Embryonic facial prominence (tissue), 1 donor: ENCODE measurements around the gene CNOT6L.

ENCODE experiments used
- DNase-seq: peaks from one replicate; pipeline ENCODE4 v3.0.0-alpha.2; 2016; ENCODE audit errors: extremely low spot score

CNOT6L gene

DNA sequence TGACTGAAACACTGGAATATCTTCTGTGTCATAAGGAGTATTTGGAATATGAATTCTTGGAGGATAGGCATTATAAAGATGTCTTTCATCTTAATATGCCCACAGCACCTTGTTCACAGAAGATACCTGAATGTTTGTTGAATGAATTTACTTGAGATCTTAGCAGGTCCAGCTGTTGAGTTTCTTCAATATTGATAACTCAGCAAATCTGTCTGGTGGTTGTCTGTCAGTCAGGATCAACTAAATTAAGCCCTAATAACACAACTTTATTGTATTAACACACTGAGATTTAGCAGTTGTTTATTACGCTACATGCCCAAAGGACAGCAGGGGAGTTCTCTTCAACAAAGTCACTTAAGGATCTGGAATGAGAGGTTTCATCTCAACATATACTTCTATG, 106.5 kb downstream of the CNOT6L start:
- DNase-seq, result no peak

DNA sequence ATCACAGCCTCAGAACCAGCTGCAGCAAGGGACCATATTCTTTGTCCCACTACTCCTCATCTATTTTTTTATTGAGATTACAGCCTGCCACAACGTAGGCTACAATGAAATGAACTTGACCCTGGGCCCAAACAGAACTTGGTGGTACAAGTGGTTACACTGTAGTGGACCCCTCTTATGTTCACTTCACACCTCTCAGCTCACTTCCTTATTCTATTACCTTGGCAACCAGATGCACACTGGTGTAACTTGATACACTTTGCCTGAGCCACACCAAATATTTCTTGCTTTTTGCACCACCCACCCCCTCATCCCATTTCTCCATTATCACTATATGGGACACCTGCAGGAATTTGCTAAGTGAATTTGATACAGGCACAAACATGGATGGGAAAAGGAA, 107.7 kb downstream of the CNOT6L start:
- DNase-seq, result no peak

DNA sequence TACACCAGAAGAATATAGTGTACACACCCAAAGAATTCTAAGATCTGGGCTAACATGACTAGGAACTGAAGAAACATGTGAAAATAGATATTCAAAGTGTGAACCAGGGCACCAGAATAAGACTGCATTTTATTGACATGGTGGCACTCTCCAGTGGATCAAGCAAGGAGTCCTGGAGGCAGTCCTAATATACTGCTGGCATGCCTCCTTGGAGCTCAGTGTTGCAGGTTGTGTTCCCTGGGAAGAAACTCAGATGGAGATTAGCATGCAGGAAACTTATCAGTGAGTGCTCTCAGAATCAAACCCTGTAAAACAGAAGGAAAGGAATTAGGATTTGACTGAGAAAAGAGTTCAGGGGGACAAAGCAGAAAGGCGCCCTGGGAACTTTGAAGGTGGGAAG, 108.5 kb downstream of the CNOT6L start:
- no peak for DNase-seq

DNA sequence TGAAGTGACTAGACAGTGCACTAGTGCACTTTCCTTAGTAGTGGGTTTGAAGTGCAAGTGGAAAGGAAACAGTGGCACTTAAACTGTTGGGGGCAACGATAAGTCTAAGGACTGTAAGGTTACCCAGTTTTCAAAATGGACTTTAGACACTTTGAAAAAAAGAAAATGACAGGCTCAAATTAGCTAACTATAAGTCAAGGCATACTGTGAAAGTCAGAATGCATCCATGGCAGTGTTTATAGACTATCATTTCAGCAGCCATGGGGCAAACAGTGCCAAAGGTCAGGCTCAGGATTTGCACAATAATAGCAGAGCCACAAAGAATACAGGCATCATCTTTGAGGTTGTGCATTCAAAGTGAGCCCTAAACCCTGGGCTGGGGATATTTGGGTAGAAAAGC, 109.1 kb downstream of the CNOT6L start:
- no peak for DNase-seq

DNA sequence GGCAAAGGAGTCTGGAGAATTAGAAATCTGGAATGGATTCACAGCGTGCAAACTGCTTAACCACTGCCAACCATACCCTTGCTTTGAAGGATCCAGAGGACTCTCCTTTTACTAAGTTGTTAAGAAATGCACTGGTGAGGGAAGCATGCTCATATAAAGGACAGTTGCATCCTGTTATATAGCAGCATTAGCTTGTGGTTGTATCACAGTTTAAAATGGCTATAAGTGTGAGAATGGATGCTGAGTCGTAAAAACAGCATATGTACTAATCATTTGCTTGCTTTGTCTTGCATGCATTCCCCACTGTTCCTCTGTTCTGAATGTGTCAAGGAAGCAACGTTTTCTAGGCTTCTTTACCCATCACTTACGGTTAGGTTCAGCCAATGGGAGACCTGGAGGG, 112.5 kb downstream of the CNOT6L start:
- no peak for DNase-seq

DNA sequence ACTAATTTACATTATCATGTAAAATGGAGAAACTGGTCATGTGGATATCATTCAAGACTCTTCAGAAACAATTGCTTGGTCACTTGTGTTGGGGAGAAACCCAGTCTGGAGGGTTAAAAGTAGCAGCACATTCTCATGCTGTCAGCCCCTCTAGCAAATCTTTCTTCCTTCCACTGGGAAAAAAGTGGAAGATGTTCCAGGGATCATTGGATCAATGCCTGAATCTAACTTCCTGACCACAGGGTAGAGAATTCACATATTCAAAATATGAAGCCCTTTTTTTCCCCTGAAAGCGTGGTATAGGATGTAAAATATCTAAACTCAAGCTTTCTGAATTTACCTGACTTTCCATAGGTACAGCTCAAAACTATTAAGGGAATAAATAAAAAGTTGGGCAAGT, 115.5 kb downstream of the CNOT6L start:
- DNase-seq, result no peak

DNA sequence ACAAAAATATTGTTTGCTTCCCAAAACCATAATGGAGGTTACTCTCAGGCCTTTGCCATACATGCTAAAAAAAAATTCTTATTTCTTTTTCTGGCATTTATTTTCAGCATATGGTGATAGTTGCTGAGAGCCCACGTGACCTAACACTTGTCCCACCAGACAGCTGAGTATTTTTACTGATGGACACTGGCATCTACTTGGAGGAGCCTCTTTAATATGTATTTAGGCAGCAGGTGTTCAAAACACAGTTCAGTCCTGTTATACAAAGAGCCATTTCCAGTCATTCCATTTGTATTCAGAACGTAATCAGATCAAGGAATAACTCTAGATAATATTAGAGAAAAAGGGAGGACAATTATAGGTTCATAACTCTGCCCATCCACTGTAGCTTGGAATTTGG, 118.0 kb downstream of the CNOT6L start:
- DNase-seq, result no peak

DNA sequence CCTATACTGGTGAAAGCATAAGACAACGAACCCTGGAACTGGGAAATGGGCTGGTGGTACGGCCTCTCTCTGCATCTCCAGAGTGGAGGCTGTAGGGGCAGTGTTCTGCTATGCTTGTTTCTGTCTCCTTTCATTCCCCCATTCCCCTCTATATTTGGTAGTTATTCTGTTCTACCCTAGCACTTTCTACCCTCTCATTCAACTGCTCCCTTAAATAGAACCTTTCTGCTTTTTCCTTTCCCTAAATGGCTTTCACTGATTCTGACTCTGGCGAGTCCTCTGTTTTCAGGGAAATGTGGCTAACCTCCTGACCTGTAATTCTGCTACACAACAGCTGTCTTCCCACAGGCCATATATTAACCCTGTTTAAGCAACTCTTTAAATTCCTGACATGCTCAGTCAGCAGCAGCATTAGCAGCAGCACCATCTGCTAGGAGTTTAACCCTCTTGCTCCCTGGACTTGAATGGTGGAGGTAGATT, 119.4 kb downstream of the CNOT6L start:
- DNase-seq, result peak; percentile 24

DNA sequence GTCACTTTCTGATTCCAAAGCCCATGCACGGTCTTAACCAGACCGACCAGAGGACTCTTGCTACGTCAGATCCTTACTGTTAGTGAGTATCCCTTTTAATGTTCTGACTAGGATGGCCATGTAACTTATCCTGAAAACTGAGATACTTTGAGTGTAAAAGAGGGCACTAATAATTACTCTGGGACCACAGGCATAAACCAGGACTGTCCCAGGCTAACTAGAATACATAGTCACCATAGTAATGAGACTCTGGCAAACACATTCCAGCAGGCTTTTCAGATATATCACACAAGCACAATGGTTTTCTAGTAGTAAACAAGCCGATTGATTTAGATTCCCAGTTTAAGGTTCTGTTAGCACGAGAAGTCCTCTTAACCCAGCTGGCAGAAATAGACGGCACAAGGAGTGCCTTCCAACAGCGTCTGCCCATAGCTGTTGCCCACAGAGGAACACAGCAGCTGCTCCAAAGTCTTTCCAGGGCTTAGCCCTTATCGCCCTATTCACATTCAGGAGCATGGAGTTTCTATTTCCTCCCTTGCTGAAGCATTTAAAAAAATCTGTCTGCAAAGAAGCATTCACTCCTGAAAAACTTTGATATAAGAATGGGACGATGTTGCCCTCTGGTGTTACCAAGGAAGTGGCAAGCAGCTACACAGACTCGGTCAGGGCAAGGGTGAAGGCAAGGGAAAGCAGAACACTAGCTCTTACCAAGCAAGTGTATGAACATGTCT, 121.1 kb downstream of the CNOT6L start:
- DNase-seq, result no peak

DNA sequence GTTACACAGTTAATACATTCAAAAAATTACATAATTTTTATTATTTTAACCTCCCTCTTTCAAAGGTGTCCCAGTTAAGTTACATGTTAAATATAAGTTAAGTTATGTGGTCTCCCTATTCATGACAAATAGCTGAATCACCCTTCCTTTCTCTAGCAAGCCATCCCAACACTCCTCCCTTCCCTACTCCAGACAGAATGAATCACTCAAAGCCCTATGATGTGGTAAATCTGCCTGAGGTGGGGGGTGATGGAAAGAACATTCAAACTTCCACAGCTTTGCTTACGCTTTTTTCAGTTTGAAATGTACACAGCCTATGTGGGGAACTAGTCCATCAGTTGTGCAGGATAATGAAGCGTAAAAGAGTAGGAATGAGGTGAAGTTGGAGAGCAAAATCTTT, 123.4 kb downstream of the CNOT6L start:
- DNase-seq, result no peak

DNA sequence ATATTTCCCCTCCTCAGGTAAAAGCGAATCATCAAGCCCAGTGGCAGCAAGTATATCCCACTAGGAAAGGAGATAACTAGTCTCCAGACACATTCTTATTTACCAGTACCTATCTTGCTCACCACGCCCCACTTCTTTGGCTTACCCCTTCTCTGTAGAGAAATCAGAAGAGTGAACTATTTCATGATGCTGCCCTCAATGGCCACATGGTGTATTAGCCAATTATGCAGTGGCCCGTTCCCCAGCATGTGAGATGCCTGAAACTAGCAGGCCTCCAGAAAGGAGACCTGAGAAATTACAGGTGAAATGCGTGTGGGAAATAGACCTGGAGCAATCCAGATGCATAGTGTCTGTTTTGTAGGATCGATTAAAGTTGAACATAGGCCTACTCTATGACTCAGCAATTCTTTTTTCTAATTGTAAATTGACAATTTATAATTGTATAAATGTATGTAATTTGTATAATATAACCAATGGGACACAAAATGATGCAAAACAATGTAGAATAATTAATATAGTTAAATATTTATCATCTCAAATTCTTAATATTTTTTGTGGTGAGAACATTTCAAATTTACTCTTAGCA, 126.2 kb downstream of the CNOT6L start:
- DNase-seq, result no peak

DNA sequence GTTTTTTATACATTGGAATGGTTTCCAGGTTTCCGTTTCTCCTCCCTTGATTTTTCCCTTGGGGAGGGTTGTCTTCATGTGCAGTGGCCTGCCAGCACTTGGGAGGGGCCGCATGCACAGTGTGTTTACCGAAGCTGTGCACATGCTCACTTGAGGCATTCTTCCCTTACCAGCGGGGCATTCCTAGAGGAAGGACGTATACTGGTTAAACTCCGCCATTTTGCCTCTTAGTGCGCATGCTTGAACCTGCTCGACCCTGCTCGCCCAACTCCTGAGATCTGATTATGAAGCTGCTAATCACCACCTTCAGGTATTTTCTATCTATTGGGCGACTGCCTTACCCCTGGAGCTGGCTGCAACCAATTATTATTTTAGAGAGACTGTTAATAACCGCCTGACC, 137.4 kb downstream of the CNOT6L start:
- DNase-seq, result no peak

DNA sequence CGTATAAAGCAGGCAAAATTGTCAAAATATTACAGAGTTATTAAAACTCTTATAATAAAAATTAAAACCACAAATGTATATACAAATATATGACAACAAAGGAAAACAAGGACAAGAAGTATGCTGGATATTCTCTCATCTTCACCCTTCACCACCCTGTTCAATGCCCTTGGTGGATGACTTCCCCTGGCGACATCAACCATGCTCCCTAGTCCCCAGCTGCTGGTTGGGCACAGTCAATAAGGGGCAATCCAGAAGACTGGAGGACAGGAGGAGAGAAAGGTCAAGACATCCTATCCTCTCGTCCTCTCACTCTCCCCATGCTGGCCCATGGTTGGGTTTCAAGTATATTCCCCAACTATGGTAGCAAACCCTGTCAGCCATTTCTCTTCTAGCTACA, 142.3 kb downstream of the CNOT6L start:
- no peak for DNase-seq

DNA sequence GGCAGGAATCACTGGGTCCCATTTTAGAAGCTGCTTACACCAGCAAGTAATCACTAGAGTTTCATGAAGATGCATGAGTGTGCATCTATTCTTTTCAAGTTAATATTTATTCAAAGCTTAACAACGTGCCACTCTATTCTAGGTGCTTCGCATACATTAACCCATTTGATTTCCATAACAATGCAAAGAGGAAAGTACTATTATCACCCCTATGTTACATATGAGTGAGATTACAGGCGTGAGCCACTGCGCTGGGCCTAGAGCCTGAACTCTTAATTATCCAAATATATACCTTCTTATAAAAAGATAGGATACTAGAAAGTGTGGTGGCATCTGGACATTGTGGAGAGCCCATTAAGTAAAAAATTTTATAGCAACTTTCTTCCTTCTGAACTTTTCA, 148.1 kb downstream of the CNOT6L start:
- DNase-seq, result no peak

DNA sequence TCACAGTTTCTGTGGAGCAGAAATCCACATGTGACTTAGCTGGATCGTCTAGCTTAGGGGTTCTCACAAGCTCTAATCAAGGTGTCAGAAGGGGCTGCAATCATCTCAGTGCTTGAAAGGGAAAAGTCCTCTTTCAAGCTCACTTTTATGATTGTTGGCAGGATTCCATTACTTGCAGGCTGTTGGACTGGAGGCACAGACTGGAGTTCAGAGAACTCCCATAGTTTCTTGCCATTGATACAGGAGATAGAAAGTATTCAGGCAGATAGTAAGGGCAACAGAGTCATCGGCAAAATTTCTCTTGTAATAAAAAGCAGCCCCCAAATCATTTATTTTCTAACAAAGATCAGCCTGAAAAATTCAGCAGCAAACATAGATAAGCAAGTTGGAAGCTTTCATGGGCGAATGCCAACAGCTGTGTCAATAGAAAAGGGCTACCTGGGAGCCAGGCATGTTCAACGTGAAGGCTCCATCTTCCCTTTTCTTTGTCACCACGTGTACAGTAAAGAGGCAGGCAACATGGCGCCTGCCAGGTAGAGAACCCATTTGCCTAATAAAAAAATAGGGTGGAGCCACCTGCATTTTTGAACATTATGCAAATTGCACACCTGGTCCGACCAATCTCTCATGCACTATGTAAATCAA, 149.1 kb downstream of the CNOT6L start:
- no peak for DNase-seq

DNA sequence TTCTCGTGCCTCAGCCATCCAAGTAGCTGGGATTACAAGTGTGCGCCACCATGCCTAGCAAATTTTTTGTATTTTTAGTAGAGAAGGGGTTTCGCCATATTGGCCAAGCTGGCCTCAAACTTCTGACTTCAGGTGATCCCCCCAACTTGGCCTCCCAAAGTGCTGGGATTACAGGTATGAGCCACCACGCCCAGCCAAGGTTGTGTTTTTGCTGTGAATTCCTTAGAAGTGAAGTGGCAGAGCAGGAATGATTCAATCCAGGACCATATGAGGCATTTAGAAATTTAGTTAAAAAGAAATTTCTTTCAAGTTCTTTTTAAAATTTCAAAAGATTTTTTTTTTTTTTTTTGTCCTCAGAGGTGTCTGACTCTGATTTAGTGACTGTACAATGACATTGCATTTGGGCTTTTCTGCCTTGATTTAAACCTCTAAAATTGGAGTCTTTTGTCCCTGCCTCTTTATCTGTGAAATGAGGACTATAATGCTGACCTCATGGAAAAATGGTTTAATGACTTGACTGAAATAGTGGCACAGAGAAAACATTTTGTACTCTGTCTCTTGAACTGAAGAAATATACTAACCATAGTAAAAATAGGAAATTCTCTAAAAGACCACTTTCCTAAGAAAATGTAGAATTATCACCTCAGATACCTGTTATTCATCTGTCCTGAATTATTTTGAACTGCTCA, 153.6 kb downstream of the CNOT6L start:
- DNase-seq, result no peak
